ENCODE results near the gene CEP85L.

CEP85L gene

DNA sequence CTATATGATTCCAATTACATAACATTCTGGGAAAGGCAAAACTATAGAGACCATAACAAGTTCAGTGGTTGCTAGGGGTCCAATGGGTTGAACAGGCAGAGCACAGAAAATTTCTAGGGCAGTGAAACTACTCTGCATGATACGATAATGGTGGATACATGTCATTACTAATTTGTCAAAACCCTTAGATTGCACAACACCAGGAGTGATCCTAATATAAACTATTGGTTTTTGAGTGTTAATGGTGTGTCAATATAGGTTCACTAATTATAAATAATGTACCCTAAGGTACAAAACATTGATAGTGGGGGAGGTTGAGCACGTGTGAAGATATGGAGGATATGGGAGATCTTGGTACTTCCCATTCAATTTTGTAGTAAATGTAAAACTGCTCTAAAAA lies 145.7 kb downstream of the CEP85L start:
- no peak for ATAC-seq (replicated peaks; ENCODE audit: extremely low read depth, poor library complexity, severe bottlenecking)
- no peak for DNase-seq (ENCODE audit: low spot score in 2 of 2)
- no peak overlapping the region for H3K27ac Mint-ChIP-seq (ENCODE audit: low read depth)

DNA sequence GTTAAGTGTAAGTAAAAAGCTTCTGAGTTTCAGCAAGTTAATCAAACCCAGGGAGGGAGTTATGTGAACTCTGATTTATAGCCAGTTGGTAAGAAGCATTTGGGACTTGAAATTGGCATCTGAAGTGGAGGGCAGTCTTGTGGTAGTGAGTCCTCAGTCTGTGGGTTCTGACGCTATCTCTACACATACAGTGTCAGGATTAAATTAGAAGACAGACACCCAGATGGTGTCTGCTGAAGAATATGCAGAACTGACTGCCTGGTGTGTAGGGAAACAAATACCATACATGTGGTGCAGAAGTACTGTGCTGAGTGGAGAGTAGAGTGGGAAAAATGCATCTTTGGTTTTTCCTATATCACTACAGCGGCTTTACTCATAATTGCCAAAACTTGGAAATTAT lies 146.8 kb downstream of the CEP85L start:
- H3K27me3 Mint-ChIP-seq: no peaks in the 10 kb centered on the region
- no peak for DNase-seq (ENCODE audit: low spot score in 2 of 2)
- no peaks in the 10 kb centered on the region for H3K9me3 Mint-ChIP-seq
- H3K4me1 Mint-ChIP-seq: peaks cover 33% of the 10 kb centered on the region
- no peak for ATAC-seq (replicated peaks; ENCODE audit: extremely low read depth, poor library complexity, severe bottlenecking)
- H3K4me3 Mint-ChIP-seq: no peak overlapping the region
- H3K36me3 Mint-ChIP-seq (ENCODE audit: insufficient read depth): peaks cover 15% of the 10 kb centered on the region
- H3K27ac Mint-ChIP-seq (ENCODE audit: low read depth): no peak overlapping the region

More for the DNA sequence above, 145.7 kb downstream of the CEP85L start:
- Mint-ChIP-seq H3K36me3 (ENCODE audit: insufficient read depth) (peaks cover 9% of the 10 kb centered on the region), H3K9me3 (no peaks in the 10 kb centered on the region), H3K4me3 (no peak overlapping the region), H3K27me3 (no peaks in the 10 kb centered on the region), H3K4me1 (peaks cover 28% of the 10 kb centered on the region)

DNA sequence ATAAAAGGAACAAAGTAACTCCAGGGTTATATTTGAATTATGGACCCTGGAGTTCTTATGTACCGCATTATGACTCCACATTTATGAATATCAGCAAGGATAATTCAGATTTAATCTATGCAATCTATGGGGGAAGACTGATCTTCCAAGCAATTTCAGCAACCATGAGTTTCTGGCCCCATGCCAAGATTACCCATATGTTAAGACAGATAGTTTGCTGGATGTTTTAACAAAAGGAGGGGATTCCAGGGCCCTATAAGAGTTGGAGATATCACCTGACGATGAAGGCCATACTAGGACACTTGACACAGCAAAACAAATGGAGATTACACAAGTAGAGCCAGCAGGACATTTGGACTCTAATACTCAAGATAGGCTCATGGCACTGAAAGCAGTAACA lies 149.2 kb downstream of the CEP85L start:
- Mint-ChIP-seq H3K9me3 (no peaks in the 10 kb centered on the region), H3K27me3 (no peaks in the 10 kb centered on the region), H3K27ac (ENCODE audit: low read depth) (no peak overlapping the region), H3K4me3 (no peak overlapping the region), H3K36me3 (ENCODE audit: insufficient read depth) (peaks cover 19% of the 10 kb centered on the region), H3K4me1 (peaks cover 33% of the 10 kb centered on the region)
- ATAC-seq (replicated peaks; ENCODE audit: extremely low read depth, poor library complexity, severe bottlenecking) (no peak), DNase-seq (ENCODE audit: low spot score in 2 of 2) (no peak)

DNA sequence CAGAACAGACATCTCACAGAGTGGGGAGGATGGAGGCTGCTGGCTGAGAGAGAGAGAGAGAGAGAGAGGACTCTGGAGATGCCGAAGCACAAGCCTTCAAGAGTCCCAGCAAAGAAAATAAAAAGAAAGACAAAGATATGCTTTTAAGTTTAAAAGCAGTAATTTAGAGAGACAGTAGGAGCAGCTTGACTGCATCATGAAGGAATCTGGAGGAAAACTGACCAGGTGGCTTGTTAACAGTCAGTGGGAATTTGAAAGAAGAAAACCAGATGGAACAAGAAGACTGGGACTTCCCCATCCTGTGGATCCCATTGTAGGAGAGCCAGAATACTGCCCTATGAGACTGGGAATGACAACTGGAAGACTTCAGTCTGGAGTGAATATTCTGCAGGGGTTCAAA lies 149.6 kb downstream of the CEP85L start:
- Mint-ChIP-seq H3K9me3 (no peaks in the 10 kb centered on the region), H3K4me1 (peaks cover 29% of the 10 kb centered on the region), H3K4me3 (no peak overlapping the region), H3K36me3 (ENCODE audit: insufficient read depth) (peaks cover 21% of the 10 kb centered on the region), H3K27me3 (no peaks in the 10 kb centered on the region), H3K27ac (ENCODE audit: low read depth) (peak overlapping the region; percentile 32)
- no peak for DNase-seq (ENCODE audit: low spot score in 2 of 2)
- ATAC-seq (replicated peaks; ENCODE audit: extremely low read depth, poor library complexity, severe bottlenecking): no peak

DNA sequence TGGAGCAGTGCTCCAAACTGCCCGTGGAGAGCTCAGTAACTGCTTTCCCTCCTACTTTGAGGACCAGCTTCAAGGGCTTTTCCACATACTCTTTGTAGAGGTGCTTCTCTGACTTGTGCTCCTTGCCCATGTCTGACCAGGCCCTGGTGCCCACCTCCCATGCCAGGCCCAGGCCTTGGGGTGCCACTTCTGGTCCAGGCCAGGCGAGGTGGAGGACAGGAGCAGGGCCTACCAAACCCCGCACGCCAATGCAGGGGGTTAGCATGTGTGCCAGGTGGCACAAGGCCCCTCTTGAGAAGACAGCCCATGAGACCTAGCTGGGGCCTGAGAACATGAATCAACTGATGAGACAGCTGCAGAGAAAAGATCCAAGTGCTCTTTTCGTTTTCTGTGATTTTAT lies 150.3 kb downstream of the CEP85L start:
- H3K36me3 Mint-ChIP-seq (ENCODE audit: insufficient read depth): peaks cover 21% of the 10 kb centered on the region
- no peak overlapping the region for H3K4me3 Mint-ChIP-seq
- peaks cover 25% of the 10 kb centered on the region for H3K4me1 Mint-ChIP-seq
- H3K27me3 Mint-ChIP-seq: no peaks in the 10 kb centered on the region
- DNase-seq (ENCODE audit: low spot score in 2 of 2): no peak
- ATAC-seq (replicated peaks; ENCODE audit: extremely low read depth, poor library complexity, severe bottlenecking): no peak
- H3K9me3 Mint-ChIP-seq: no peaks in the 10 kb centered on the region
- peak overlapping the region; percentile 16 for H3K27ac Mint-ChIP-seq (ENCODE audit: low read depth)

DNA sequence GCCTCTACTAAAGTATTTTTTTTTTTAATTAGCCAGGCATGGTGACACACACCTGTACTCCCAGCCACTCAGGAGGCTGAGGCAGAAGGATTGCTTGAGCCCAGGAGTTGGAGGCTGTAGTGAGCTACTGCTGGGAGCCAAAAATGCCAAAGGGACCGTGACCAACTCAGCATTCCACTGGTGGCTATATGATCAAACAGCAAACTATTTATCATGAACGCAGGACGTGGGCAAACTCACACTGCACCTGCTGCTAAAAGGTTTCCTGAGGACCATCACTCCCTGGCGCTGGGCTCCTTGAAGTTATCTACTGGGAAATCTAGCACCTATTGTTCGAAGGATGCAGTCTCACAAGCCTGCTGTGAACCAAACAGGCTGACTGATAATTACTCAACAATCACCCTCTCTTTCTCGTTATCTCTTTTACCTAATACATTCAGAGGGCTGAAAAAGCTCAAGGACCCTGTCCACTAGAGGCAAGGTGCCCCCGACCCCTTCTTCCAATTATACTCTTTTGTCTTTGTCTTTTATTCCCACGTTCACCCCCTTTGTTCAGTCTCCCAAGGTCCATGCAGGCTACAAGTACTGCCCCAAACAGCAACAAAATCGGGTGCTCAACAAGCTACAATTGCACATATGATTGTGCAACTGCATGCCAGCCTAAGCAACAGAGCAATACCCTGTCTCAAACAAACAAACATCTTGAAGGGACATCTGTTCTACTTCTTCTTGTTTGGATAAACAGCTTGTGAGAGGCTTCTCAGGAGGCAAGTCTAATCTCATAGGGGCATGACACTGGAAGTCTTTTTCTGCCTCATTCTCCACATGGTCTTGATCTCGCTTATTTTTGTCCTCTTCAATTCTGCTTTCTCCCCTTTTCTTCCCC lies 151.0 kb downstream of the CEP85L start:
- Mint-ChIP-seq H3K4me1 (peaks cover 18% of the 10 kb centered on the region), H3K27me3 (no peaks in the 10 kb centered on the region), H3K4me3 (no peak overlapping the region), H3K36me3 (ENCODE audit: insufficient read depth) (peaks cover 20% of the 10 kb centered on the region), H3K27ac (ENCODE audit: low read depth) (peak overlapping the region; percentile 16), H3K9me3 (no peaks in the 10 kb centered on the region)
- no peak for DNase-seq (ENCODE audit: low spot score in 2 of 2)
- no peak for ATAC-seq (replicated peaks; ENCODE audit: extremely low read depth, poor library complexity, severe bottlenecking)

DNA sequence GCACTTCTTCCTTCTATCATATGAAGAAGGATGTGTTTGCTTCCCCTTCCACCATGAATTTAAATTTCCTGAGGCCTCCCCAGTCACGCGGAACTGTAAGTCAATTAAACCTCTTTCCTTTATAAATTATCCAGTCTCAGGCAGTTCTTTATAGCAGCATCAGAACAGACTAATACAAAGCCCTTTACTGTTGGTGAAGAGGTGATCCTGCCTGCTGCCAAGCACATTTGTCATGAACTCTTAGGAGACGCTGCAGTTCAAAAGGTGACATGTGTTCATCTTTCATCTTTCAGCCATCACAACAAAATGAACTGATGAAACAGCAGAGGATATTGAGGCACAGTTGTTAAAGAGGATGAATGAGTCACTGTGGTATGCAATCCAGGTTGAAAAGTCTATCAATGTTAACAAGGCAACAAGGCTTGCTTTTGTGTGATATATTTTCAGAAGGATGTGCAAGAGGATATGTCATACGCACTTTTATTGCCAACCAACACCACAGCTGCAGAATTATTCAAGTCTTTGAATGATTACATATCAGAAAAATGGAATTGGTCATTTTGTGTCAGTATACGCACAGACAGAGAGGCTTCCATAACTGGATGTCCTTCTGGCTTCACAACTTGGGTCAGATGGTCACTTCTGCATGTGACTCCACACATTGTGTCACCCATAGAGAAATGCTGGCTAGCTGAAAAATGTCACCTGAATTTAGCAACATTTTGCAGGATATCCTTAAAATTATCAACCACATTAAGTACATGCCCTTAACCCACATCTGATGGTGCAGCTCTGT lies 155.7 kb downstream of the CEP85L start:
- DNase-seq (ENCODE audit: low spot score in 2 of 2): no peak
- peaks cover 26% of the 10 kb centered on the region for H3K36me3 Mint-ChIP-seq (ENCODE audit: insufficient read depth)
- no peak overlapping the region for H3K4me3 Mint-ChIP-seq

DNA sequence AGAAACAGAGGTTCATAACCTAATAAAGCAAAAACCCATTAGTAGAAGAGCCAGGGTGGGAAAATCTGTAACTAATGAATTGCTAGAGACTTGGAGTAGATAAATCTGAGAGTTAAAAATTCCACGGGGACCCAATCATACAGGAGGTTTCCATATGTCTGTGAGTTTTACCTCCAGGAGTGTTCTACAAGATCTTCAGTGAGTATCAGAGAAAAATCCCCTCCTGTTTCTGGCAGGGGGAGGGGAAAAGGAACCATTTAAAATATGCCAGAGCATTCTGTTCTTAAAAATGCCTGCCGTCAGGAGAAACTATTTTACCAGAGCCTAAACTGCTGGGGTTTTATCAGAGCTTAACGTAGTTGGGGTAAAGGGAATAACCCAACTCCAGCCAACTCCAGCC lies 157.3 kb downstream of the CEP85L start:
- H3K9me3 Mint-ChIP-seq: peaks cover 5% of the 10 kb centered on the region
- no peak overlapping the region for H3K4me3 Mint-ChIP-seq
- peaks cover 7% of the 10 kb centered on the region for H3K4me1 Mint-ChIP-seq
- H3K36me3 Mint-ChIP-seq (ENCODE audit: insufficient read depth): peaks cover 32% of the 10 kb centered on the region
- no peaks in the 10 kb centered on the region for H3K27me3 Mint-ChIP-seq
- DNase-seq (ENCODE audit: low spot score in 2 of 2): no peak
- H3K27ac Mint-ChIP-seq (ENCODE audit: low read depth): no peak overlapping the region
- no peak for ATAC-seq (replicated peaks; ENCODE audit: extremely low read depth, poor library complexity, severe bottlenecking)

More for the DNA sequence above, 155.7 kb downstream of the CEP85L start:
- H3K4me1 Mint-ChIP-seq: peaks cover 12% of the 10 kb centered on the region
- no peaks in the 10 kb centered on the region for H3K9me3 Mint-ChIP-seq
- no peak for ATAC-seq (replicated peaks; ENCODE audit: extremely low read depth, poor library complexity, severe bottlenecking)
- no peaks in the 10 kb centered on the region for H3K27me3 Mint-ChIP-seq
- H3K27ac Mint-ChIP-seq (ENCODE audit: low read depth): no peak overlapping the region

DNA sequence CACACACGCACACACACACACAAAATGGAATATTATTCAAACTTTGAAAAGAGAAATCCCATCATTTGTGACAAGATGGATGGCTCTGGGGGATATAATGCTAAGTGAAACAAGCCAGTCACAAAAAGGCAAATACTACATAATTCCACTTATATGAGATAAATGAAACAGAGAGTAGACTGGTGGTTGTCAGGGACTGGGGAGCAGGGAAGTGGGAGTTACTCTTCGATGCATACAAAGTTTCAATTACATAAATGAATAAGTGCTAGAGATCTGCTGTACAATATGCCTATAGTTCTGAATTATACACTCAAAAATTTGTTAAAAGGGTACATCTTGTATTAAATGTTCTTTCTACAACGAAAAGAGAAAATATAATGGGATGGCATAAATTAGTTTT lies 161.4 kb downstream of the CEP85L start:
- DNase-seq (ENCODE audit: low spot score in 2 of 2) (no peak), ATAC-seq (replicated peaks; ENCODE audit: extremely low read depth, poor library complexity, severe bottlenecking) (no peak)
- Mint-ChIP-seq H3K36me3 (ENCODE audit: insufficient read depth) (peaks cover 39% of the 10 kb centered on the region), H3K4me3 (no peak overlapping the region), H3K27ac (ENCODE audit: low read depth) (no peak overlapping the region), H3K9me3 (peaks cover 12% of the 10 kb centered on the region), H3K4me1 (peaks cover 7% of the 10 kb centered on the region), H3K27me3 (no peaks in the 10 kb centered on the region)

DNA sequence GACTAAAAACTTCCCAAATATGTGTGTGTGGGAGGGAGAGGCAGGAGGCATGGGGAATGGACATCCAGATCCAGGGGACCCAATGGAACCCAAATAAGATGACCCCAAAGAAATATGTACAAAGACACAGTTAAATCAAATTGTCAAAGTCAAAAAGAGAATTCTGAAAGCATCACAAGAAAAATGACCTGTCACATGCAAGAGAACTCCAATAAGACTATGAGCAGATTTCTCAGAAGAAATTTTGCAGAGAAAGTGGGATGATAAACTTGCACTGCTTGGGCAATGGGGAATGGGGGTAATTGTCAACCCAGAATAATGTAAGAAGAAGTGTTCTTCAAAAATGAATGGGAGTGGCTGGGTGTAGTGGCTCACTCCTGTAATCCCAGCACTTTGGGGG lies 162.8 kb downstream of the CEP85L start:
- peaks cover 12% of the 10 kb centered on the region for H3K9me3 Mint-ChIP-seq
- H3K27ac Mint-ChIP-seq (ENCODE audit: low read depth): no peak overlapping the region
- no peaks in the 10 kb centered on the region for H3K27me3 Mint-ChIP-seq
- no peak for DNase-seq (ENCODE audit: low spot score in 2 of 2)
- H3K4me3 Mint-ChIP-seq: no peak overlapping the region
- H3K4me1 Mint-ChIP-seq: peaks cover 7% of the 10 kb centered on the region
- ATAC-seq (replicated peaks; ENCODE audit: extremely low read depth, poor library complexity, severe bottlenecking): no peak
- peaks cover 37% of the 10 kb centered on the region for H3K36me3 Mint-ChIP-seq (ENCODE audit: insufficient read depth)

DNA sequence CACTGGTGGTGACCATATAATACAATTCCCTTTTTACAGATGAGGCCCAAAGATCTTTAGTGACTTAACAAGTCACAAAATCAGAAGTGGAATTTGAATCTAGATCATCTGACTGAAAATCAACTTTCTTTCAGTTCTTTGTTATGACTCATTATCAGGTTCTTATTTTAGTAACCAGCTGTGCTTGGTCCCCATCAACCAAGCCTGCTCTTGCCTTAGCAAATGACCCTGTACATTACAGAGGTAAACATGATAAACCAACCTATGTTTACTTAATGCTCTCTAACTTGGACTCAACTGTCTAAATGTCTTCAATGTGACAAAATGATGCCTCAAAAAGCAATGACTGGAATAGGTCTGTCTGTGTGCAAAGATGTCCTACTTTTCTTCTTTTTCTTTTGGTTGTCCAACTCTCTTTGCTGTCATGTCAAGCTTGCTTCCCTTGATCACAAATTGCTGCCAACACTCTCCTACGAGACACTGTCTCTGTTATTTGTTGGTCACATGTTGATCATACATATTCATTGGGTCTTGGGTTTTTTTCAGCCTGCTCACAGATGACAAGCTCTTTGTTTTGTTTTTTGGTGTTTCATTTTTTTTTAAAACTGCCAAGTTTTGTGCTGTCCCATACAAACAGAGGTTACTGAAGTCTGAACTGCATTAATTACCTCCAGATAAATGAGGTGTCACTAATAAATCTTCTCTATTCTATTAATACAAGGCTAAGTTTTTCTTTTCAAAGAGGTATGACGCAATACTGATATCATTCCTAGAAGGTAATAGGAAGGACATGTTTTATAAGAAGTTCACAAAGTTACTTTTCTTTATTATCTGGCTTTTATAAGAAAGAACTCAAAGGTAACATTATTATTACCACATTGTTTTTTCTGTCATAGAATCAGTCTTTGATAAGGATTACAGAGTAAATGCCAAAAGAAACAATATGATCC lies 165.5 kb downstream of the CEP85L start:
- Mint-ChIP-seq H3K4me3 (no peak overlapping the region), H3K27ac (ENCODE audit: low read depth) (no peak overlapping the region), H3K4me1 (no peaks in the 10 kb centered on the region), H3K27me3 (no peaks in the 10 kb centered on the region), H3K9me3 (peaks cover 12% of the 10 kb centered on the region), H3K36me3 (ENCODE audit: insufficient read depth) (peaks cover 43% of the 10 kb centered on the region)
- DNase-seq (ENCODE audit: low spot score in 2 of 2) (no peak), ATAC-seq (replicated peaks; ENCODE audit: extremely low read depth, poor library complexity, severe bottlenecking) (no peak)

DNA sequence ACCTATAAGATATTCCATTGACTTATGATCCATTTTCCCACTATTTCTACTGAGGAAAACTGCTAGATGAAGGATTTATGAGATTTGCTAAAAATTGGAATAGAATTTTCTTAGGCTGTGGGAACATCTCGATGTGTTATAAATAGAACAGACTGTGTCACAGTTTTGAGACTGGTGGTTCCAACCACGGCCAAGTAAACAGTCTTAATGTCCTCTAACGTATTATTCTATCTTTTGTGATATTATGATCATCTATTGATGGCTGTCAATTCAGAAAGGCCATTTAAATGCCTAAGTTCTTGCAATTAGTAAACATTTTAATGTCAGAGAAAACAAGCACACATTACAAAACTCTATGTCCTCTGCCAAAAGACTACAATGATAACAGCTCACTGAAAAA lies 174.8 kb downstream of the CEP85L start:
- Mint-ChIP-seq H3K27ac (ENCODE audit: low read depth) (no peak overlapping the region), H3K27me3 (no peaks in the 10 kb centered on the region), H3K9me3 (no peaks in the 10 kb centered on the region), H3K36me3 (ENCODE audit: insufficient read depth) (peaks cover 12% of the 10 kb centered on the region), H3K4me3 (no peak overlapping the region), H3K4me1 (no peaks in the 10 kb centered on the region)
- ATAC-seq (replicated peaks; ENCODE audit: extremely low read depth, poor library complexity, severe bottlenecking): no peak
- no peak for DNase-seq (ENCODE audit: low spot score in 2 of 2)
